A673 (cell line): ENCODE measurements around the gene SALL3. TPM values are rescaled to one million over a fixed set of nuclear protein-coding genes. Genes with fewer than 3 reads are reported as not detected.

Experiments
- BruUV-seq: library from RNA; stranded (reverse); fragments of 400-500 nt; replicated peaks from 2 replicates; lab custom pipeline; 2021; lab: Mats Ljungman, UMichigan
- CTCF ChIA-PET: fragments of 300-600 bp; sonication (Branson Sonifier 250); formaldehyde crosslinking; loops from one replicate; lab custom pipeline; 2022; ENCODE audit warnings: antibody characterized with exemption; lab: Charles Lee
- POLR2A ChIA-PET: fragments of 300-600 bp; sonication (Branson Sonifier 250); formaldehyde crosslinking; loops from one replicate; lab custom pipeline; 2022; ENCODE audit warnings: antibody characterized with exemption; ENCODE audit not compliant: low non-redundant PET; lab: Charles Lee
- DNase-seq: peaks from one replicate; pipeline ENCODE4 v3.0.0-alpha.2; 2015; ENCODE audit warnings: low spot score
- H3K27ac ChIP-seq: fragments of 200-600 bp; sonication (generic); 2 replicates; pipeline ENCODE4 v1.5.1; 2016; ENCODE audit warnings: mixed run types, low read depth, mild to moderate bottlenecking, mixed read lengths, antibody characterized with exemption, low read length; ENCODE audit not compliant: poor library complexity, severe bottlenecking
- H3K27me3 ChIP-seq: fragments of 200-600 bp; sonication (generic); replicated peaks from 2 replicates; pipeline ENCODE4 v1.6.1; 2017; ENCODE audit warnings: mixed run types, low read depth, mild to moderate bottlenecking, mixed read lengths, antibody characterized with exemption, low read length; ENCODE audit not compliant: insufficient read depth, poor library complexity
- H3K36me3 ChIP-seq: fragments of 200-600 bp; sonication (generic); 2 replicates; pipeline ENCODE4 v1.6.1; 2016; ENCODE audit warnings: mixed run types, mild to moderate bottlenecking, mixed read lengths, antibody characterized with exemption, low read length; ENCODE audit not compliant: insufficient read depth, poor library complexity, severe bottlenecking
- H3K4me1 ChIP-seq: fragments of 200-600 bp; sonication (generic); 2 replicates; pipeline ENCODE4 v1.6.1; 2017; ENCODE audit warnings: mixed run types, mild to moderate bottlenecking, mixed read lengths, antibody characterized with exemption, low read length; ENCODE audit not compliant: insufficient read depth, poor library complexity, severe bottlenecking
- H3K4me3 ChIP-seq: fragments of 200-600 bp; sonication (generic); 2 replicates; pipeline ENCODE4 v1.5.1; 2016; ENCODE audit warnings: low read depth, mixed run types, mild to moderate bottlenecking, mixed read lengths, low read length; ENCODE audit not compliant: poor library complexity, severe bottlenecking
- H3K9me3 ChIP-seq: fragments of 200-600 bp; sonication (generic); 2 replicates; pipeline ENCODE4 v1.6.1; 2016; ENCODE audit warnings: mixed run types, low read depth, mild to moderate bottlenecking, mixed read lengths, antibody characterized with exemption, low read length; ENCODE audit not compliant: poor library complexity, severe bottlenecking
- CTCF ChIP-seq: fragments of 300-800, 200-600 bp; sonication (generic); conservative IDR thresholded peaks from 2 replicates; pipeline ENCODE4 v1.5.1; 2017; ENCODE audit warnings: low read depth, mild to moderate bottlenecking, antibody characterized with exemption, low read length, moderate library complexity, mixed read lengths
- EZH2 ChIP-seq: fragments of 200-600 bp; sonication (generic); IDR thresholded peaks from 2 replicates; pipeline ENCODE4 v1.6.1; 2017; ENCODE audit warnings: borderline replicate concordance, low read depth, mild to moderate bottlenecking, mixed read lengths, antibody characterized with exemption, low read length; ENCODE audit not compliant: poor library complexity, severe bottlenecking
- intact Hi-C: fragments of 100-400 bp; cut with micrococcal nuclease; formaldehyde crosslinking; loops from one replicate; pipeline ENCODE4 v1.10.0; 2022; ENCODE audit not compliant: unreplicated experiment
- total RNA-seq: library from RNA; stranded (reverse); gene quantifications from 2 replicates; pipeline ENCODE4 v1.2.3, GENCODE V29; 2021

SALL3 gene
- total RNA-seq, 1 experiment from 2014 or later = not detected

- no peak overlapping the region for H3K4me3 ChIP-seq
- peaks cover 62% of the 10 kb centered on the region for H3K27me3 ChIP-seq
- POLR2A ChIA-PET = no interaction called here
- CTCF ChIA-PET = no interaction called here
- intact Hi-C loops = no loop called here
- H3K4me1 ChIP-seq = no peaks in the 10 kb centered on the region
- TF ChIP-seq CTCF (no peak), EZH2 (no peak)
- H3K36me3 ChIP-seq = no peaks in the 10 kb centered on the region
- BruUV-seq = no TSS peak
- no peak for DNase-seq
- H3K9me3 ChIP-seq = no peaks in the 10 kb centered on the region
- no peak overlapping the region for H3K27ac ChIP-seq
Measured at GRCh38 chr18:78945628-78946027, 34.0 kb upstream of the SALL3 start.

GRCh38 chr18:78947291-78947690, 32.3 kb upstream of the SALL3 start:
- H3K9me3 ChIP-seq = no peaks in the 10 kb centered on the region
- peaks cover 52% of the 10 kb centered on the region for H3K27me3 ChIP-seq
- H3K27ac ChIP-seq = no peak overlapping the region
- H3K4me1 ChIP-seq = no peaks in the 10 kb centered on the region
- BruUV-seq = no TSS peak
- intact Hi-C loops = no loop called here
- DNase-seq = no peak
- no peaks in the 10 kb centered on the region for H3K36me3 ChIP-seq
- TF ChIP-seq EZH2 (no peak), CTCF (no peak)
- no peak overlapping the region for H3K4me3 ChIP-seq
- POLR2A ChIA-PET = no interaction called here
- CTCF ChIA-PET = no interaction called here

- intact Hi-C loops = no loop called here
- no peak for DNase-seq
- no peaks in the 10 kb centered on the region for H3K9me3 ChIP-seq
- no peaks in the 10 kb centered on the region for H3K4me1 ChIP-seq
- no TSS peak for BruUV-seq
- H3K27me3 ChIP-seq = peaks cover 45% of the 10 kb centered on the region
- ChIA-PET CTCF (no interaction called here), POLR2A (no interaction called here)
- no peaks in the 10 kb centered on the region for H3K36me3 ChIP-seq
- H3K27ac ChIP-seq = no peak overlapping the region
- H3K4me3 ChIP-seq = no peak overlapping the region
- TF ChIP-seq EZH2 (no peak), CTCF (no peak)
Measured at GRCh38 chr18:78948221-78948620, 31.4 kb upstream of the SALL3 start.
